ENCODE measurements around the gene XIRP1.

Gene XIRP1

DNA sequence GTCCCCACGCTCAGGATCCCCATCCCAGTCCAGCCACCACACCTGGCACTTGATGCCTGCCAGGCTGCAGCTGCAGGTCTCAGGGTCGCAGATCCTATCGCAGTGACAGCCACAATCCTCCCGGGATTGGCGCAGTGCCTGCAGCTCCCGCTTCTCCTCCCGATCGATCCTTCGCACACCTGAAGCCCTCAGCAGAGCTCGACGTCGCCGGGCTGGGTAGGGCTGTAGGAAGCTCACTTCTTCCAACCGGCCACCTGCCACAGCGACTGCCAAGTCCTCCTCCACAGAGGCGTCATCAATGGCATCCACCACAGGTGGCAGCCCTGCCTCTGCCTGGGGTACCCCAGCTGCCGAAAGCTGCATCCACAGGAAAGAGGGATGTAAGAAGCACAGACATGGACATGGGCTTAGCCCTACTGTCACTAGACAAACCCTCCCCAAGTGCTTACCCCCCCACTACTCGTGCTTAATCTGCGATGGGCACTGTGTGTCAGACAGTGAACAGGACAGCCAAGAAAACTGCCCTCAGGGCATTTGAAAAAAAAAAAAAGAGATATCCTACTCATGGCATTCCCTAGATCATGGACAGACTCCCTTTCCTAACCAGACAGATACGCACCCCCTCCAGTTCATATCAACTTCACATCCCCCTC lies 48.2 kb downstream of the XIRP1 start:
- DNase-seq (ENCODE audit: low spot score) (no peak), FAIRE-seq (no peak)

DNA sequence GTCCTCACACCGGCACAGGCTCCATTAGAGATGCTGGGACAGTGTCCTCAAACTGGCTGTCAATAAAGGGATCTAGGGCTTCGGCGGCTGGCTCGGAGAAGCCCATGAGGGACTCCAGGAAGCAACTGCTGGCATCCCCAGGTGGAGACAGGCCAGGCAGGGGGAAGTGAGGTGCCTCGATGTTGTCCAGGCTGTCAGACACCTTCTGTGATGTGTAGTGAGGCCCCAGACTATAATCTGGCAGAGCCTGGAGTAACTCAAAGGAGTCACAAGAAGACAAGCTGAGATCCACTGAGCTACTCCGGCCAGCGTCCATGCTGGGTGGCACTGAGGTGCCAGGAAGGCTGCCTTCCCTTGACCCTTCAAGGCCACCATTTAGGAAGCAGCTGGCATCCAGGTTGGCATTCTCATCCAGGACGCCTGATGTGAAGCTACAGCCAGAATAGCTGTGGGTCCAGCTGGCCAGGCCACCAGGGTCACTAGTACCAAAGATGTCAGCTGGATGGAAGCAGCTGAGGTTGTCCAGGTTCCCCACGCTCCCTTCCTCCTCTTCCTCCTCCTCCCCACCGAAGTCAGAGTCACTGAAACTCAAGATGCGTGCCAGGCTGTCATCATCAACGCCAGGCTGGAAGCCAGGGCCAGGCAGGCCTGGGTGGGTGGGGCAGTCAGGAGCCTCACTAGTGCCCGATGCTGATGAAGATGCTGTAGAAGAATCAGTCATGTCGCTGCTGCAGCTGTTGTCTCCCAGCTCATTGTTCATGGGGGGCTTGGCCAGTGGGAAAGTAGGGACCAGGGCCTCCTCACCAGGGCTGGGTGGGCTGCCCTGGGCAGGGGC lies 49.1 kb downstream of the XIRP1 start:
- no peak for FAIRE-seq
- no peak for DNase-seq (ENCODE audit: low spot score)

DNA sequence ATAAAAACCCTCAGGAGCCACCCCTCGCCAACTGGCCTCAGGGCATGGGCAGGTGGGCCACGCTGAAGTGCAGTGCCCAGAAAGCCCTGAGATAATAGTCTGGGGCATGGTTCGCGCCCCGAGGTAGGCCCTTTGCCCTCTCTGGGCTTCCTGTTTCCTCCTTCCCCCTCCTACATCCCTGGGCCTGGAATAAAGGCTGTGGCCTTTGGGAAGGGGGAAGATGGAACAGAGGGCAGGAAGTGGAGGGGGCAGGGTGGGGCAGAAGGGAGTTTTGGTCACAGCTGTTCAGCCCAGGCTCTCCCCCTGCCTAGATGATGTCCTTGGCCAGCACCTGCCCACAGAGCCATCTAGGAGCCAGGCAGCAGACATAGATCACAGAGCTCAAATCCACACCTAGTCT lies 50.3 kb downstream of the XIRP1 start:
- DNase-seq (ENCODE audit: low spot score) = no peak
- FAIRE-seq = no peak

DNA sequence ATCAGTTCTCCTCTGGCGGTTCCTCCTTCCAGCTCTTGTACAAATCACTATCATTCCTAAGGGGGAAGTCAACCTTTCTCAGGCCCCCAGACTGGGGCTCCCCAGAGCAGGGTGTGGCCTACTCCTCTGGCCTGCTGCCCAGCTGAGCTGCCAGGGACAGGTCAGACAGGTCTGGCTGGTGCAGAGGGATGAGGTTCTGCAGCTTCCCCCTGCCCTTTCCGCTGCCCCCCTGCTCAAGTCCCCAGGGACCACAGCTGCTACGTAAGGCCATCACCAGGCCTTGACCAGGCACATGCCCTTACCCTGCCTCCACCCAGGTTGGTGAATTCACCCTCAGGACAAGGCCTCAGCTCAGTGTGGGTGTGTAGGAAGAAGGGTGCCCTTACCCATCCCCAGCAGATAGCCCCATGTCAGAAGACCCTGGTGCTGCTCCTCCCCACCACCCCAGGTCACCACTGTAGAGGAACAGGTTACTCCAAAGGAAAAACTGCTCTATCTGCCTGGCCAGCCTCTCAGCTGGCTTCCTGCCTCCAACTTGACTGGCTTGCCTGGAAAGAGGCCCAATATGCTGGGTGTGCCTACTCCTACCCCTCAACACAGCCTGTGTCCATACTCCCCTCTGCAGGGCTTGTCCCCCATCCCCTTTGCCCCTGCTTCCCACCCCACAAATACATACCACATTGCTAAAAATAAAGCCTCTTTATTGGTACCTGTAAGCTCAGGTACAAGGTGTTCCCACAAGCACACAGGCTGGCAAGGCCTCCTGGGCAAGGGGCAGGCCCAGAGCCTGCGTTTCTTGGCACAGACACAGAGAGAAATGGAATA lies 51.0 kb downstream of the XIRP1 start:
- no peak for DNase-seq (ENCODE audit: low spot score)
- peak; percentile 30 for FAIRE-seq

DNA sequence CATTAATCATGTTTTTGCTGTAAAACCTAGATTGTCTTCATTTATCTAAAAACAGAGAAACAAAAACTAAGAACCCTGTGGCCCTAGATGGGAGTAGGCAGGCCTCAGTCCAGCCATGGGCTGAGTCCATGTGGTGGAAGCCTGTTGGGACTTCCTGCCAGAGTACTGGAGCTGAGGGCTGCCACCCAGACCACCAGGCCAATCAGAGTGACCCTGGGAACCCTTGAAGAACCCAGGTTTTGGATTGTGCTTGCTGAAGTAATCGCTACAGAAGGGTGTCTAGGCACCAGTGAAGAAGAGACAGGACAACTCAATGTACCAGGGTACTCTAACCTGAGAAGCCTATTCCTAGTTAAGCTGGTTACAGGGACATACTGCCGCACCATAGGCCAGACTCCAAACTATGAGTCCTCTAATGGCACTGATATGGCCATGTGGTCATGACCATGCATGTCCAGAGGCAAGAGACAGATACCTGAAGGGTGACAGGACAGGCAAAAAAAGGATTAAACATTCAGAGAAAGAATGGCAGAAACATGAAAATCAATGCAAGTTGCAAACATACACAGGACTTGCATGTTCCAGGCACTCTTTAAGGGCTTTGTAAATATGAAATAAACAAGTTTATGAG lies 51.9 kb downstream of the XIRP1 start:
- DNase-seq (ENCODE audit: low spot score) (no peak), FAIRE-seq (no peak)

DNA sequence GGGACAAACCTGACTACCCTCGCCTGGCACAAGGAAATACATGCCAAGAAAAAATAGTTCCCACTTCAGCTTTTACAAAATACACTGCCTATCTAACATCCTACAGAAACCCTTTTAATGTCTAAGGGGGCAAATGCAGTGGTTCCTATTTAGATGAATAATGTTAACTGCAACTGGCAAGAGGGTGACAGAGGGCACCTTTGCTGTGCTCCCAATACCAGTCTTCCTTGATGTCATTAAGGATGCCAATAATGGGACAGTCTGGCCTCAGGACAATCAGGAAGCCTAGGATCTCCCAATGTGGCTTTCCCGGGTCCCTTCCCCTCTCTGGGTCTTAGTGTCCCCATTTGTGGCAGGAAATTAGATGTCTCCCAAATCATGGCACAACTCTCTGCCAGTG lies 53.0 kb downstream of the XIRP1 start:
- no peak for DNase-seq (ENCODE audit: low spot score)
- FAIRE-seq = no peak

DNA sequence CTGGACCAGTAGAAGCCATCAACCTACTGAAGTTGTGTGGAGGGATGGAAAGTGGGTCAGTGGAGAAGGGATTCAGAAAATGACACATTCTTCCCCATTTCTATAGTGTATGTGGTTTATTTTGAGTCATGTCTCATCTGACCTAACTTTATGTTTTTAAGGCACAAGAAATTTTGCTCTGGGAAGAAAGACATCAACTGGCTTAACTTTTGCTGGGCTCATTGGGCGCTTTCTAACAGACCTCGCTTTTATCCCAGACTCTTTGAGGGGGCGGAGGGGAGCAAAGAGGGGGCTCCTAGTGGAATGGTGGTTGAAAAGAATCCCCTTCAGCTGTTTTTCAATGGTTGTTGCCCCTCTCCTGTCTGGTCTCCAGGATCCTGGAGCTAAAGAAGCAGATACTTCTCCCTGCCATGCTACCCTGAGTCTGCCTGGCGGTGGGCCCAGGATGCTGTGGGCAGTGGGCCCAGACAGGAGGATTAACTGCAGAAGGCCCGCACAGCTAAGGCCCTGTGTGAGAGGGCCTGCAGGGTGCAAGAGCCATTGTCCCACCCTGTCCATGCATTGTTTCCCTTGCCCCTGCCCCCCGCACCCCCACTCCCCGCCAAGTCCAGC lies 53.5 kb downstream of the XIRP1 start:
- FAIRE-seq = no peak
- DNase-seq (ENCODE audit: low spot score) = no peak

DNA sequence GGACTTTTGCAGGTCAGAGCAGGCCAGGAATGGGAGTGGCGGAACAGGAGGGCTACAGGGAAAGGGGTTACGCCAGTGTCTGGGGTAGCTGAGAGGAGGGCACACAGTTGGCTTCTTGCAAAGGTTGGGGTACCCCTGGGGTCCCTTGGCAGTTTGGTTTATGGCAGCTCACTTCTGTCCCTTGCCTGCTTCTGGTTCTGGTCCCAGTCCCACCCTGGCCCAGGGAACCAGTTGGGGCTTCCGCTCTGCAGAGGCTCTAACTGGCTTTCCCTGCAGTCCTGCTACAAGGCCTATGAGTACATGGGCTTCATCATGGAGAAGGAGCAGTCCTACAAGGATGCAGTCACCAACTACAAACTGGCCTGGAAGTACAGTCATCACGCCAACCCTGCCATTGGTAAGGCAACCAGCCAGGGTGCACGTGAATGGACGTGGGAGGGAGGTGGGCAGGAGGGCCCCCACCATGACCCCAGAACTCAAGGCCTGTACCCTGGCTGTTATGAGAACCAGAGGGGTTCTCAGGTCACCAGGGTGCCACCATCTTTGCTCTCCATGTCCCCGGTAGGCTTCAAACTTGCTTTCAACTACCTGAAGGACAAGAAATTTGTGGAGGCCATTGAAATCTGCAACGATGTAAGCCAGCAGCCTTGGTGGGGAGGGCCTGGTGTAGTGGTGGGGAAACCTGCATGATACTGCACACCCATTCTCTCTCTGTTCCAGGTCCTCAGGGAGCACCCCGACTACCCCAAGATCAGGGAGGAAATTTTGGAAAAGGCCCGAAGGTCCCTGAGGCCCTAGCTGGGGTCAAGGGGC lies 54.2 kb downstream of the XIRP1 start:
- DNase-seq (ENCODE audit: low spot score) = no peak
- peak; percentile 80 for FAIRE-seq

DNA sequence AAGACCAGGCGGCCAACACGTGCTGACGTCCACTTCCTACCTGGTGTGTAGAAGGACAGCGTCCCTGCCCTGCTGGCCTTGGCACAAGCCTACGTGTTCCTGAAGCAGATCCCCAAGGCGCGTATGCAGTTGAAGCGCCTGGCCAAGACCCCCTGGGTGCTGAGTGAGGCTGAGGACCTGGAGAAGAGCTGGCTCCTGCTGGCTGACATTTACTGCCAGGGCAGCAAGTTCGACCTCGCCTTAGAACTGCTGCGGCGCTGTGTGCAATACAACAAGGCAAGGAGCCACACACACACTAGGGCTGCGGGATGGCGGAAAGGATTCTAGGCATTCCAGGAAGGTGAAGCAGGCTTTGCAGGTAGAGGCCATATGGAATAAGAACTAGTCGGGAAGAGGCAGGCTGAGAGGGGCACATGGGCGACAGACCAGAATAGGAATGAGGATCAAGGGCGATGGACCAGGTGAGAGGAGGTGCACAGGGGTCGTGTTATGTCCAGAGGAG lies 54.9 kb downstream of the XIRP1 start:
- FAIRE-seq (no peak), DNase-seq (ENCODE audit: low spot score) (no peak)

DNA sequence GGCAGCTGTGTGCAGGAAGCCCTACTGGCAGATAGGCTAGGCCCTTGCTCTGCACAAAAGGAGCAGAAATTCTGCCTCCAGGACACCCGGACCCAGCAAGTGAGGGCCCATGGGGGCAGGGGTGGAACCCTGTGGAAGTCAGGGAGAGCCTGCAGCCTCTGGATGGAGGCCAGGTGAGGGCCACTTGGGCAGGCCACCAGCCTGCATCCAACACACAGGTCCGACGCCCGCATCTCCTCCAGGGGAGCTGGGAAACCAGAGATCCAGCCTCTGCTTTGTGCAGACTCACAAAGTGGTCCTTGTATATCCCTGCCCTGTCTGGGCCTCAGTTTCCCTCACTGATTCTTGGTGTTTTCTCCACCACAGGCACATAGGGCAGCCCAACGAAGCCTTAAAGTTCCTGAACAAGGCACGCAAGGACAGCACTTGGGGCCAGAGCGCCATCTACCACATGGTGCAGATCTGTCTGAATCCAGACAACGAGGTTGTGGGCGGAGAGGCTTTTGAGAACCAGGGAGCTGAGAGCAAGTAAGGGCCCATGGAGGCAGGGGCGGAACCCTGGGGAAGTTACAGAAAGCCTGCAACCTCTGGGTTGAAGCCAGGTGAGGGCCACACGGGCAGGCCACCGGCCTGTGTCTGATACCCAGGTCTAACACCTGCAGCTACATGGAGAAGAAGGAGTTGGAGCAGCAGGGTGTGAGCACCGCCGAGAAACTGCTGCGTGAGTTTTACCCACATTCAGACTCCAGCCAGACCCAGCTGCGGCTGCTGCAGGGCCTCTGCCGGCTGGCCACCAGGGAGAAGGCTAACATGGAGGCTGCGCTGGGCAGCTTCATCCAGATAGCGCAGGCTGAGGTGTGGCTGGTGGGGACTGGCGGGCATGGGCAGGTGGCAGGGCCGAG lies 55.6 kb downstream of the XIRP1 start:
- DNase-seq (ENCODE audit: low spot score) = no peak
- no peak for FAIRE-seq

DNA sequence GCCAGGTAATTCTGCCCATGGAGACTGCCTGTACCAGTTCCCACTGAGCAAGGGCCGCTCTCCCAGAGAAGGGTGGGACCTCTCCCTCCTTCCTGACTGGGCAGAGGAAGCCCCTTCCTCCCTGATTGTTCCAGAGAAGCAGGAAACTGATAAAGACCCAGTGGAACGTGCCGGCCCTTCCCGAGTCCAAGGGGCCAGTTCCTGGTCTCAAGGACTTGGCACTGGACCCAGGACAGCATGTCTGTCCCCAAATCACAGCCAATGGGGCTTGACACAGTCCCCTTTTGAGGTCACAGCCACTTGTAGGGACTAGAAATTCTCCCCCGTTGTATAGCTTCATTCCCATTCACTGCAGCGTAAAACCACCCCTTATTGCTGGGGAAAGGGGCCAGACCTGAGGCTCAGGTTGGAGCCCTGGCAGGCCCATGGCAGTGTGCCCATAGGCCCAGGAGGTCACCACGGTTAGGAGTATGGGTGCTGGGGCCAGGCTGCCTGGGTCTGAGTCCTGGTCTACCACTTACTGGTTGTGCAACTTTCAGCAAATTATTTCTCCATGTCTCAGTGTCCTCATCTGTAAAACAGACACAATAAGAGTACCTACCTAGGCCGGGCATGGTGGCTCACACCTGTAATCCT lies 57.1 kb downstream of the XIRP1 start:
- DNase-seq (ENCODE audit: low spot score) (no peak), FAIRE-seq (no peak)

DNA sequence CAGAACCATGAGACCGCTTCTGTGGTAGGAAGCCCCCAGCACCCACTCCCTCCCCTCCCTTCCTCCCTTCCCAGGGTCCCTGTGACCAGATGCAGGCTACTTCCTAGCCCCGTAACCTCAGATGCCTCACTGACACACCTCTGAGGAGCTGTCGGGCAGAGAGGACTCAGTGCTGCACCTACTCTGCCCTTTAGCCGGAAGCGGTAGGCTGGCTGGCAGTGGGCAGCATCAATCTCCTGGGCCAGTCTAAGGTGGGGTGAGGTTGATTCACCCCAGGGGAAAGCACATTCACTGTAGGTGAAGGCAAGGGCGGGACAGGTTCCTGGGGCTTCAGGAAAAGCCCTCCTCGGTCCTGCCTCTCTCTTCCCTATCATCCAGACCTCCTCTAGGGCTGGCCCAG lies 58.1 kb downstream of the XIRP1 start:
- DNase-seq (ENCODE audit: low spot score) = no peak
- no peak for FAIRE-seq

DNA sequence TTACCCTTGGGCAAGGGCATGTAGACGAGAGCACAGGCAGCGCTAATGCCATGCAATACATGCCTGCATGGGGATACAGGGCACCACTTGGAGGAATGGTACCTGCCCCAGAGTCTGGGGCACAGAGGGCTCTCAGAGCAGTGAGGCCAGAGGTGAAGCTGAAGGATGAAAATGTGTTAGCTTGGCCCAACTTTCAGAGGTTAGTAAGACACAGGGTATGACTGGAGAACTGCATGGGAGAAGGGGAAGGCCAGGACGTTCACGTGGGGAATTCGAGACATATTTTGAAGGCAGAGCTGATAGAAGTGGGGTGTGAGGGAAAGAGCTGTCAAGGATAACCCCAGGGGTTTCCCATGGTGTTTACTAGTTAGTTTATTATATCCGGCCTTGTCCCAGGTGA lies 58.6 kb downstream of the XIRP1 start:
- no peak for FAIRE-seq
- DNase-seq (ENCODE audit: low spot score) = no peak
